Measurements from ENCODE around the gene C1QTNF6. TPM values are rescaled to one million over a fixed set of nuclear protein-coding genes. Genes with fewer than 3 reads are reported as not detected.

The C1QTNF6 gene
- total and polyA plus RNA-seq, 2 donors (not counting 3 experiments of a cell fraction or from before 2014, with no cell fraction given), result 20.2 to 27.6 TPM

- Histone ChIP-seq H4K20me1 (replicated peaks; ENCODE audit: control insufficient read depth, extremely low read depth, insufficient read depth, low read length) (no peaks in the 10 kb centered on the region), H3K27ac (ENCODE audit: insufficient read depth, low read depth, low read length) (no peak overlapping the region), H3K4me1 (ENCODE audit: control insufficient read depth, extremely low read depth, insufficient read depth, low read length) (no peaks in the 10 kb centered on the region), H3K9ac (replicated peaks; ENCODE audit: extremely low read depth, insufficient read depth, low read length) (no peak overlapping the region), H3K9me1 (replicated peaks; ENCODE audit: control insufficient read depth, extremely low read depth, insufficient read depth, low read length) (no peaks in the 10 kb centered on the region), H3K27me3 (ENCODE audit: control insufficient read depth in 2 of 2, insufficient read depth in 2 of 2, low read length in 2 of 2) (no peaks in the 10 kb centered on the region), H3K9me3 (replicated peaks; ENCODE audit: control insufficient read depth, insufficient read depth, low read length) (no peaks in the 10 kb centered on the region), H3K4me2 (ENCODE audit: insufficient read depth, low read length) (no peak overlapping the region), H3K36me3 (ENCODE audit: control insufficient read depth in 2 of 2, extremely low read depth in 1 of 2, insufficient read depth in 2 of 2, low read length in 2 of 2) (no peaks in the 10 kb centered on the region), H2AFZ (ENCODE audit: low read depth, low read length) (no peak overlapping the region), H3K79me2 (ENCODE audit: control insufficient read depth, insufficient read depth, low read length) (no peaks in the 10 kb centered on the region), H3K4me3 (replicated peaks in 1 of 3; ENCODE audit: insufficient read depth in 1 of 3, low read depth in 1 of 3, low read length in 3 of 3) (no peak overlapping the region)
- CTCF ChIA-PET, result interaction anchor here (1.1 to 3.1 kb wide), 3 partner anchors 35 to 38 kb away, joined by 4 to 21 read pairs (median 4); no protein-coding TSS in a partner anchor
- DNase-seq (ENCODE audit: low read depth, low spot score) (no peak), FAIRE-seq (no peak)
- dilution Hi-C loops (cut with MboI; ENCODE audit: extremely low pct_ligation_motif_present, low sequenced_read_pairs), result no loop called here
- POLR2A ChIA-PET, result no interaction called here
- no TSS peak for BruUV-seq (replicated peaks)
- intact Hi-C loops (cut with micrococcal nuclease), result no loop called here
- TF ChIP-seq MAX (IDR thresholded peaks at IDR 0.05; ENCODE audit: insufficient read depth, insufficient read length), result peak; percentile 7
- TF ChIP-seq POLR2AphosphoS5 (IDR thresholded peaks at IDR 0.05; ENCODE audit: insufficient read depth, low read depth, low read length), result no peak
These were observed 26.6 kb downstream of the C1QTNF6 start for GRCh38 chr22:37161443-37161842.

GRCh38 chr22:37160027-37160426 is 28.0 kb downstream of the C1QTNF6 start:
- dilution Hi-C loops (cut with MboI; ENCODE audit: extremely low pct_ligation_motif_present, low sequenced_read_pairs), result no loop called here

More at GRCh38 chr22:37160027-37160426, 28.0 kb downstream of the C1QTNF6 start:
- Histone ChIP-seq H3K4me1 (ENCODE audit: control insufficient read depth, extremely low read depth, insufficient read depth, low read length) (no peaks in the 10 kb centered on the region), H3K9me1 (replicated peaks; ENCODE audit: control insufficient read depth, extremely low read depth, insufficient read depth, low read length) (no peaks in the 10 kb centered on the region), H3K27me3 (ENCODE audit: control insufficient read depth in 2 of 2, insufficient read depth in 2 of 2, low read length in 2 of 2) (no peaks in the 10 kb centered on the region), H4K20me1 (replicated peaks; ENCODE audit: control insufficient read depth, extremely low read depth, insufficient read depth, low read length) (no peaks in the 10 kb centered on the region), H3K9ac (replicated peaks; ENCODE audit: extremely low read depth, insufficient read depth, low read length) (no peak overlapping the region), H3K36me3 (ENCODE audit: control insufficient read depth in 2 of 2, extremely low read depth in 1 of 2, insufficient read depth in 2 of 2, low read length in 2 of 2) (no peaks in the 10 kb centered on the region), H3K79me2 (ENCODE audit: control insufficient read depth, insufficient read depth, low read length) (no peaks in the 10 kb centered on the region), H3K4me3 (replicated peaks in 1 of 3; ENCODE audit: insufficient read depth in 1 of 3, low read depth in 1 of 3, low read length in 3 of 3) (no peak overlapping the region), H3K27ac (ENCODE audit: insufficient read depth, low read depth, low read length) (no peak overlapping the region), H3K4me2 (ENCODE audit: insufficient read depth, low read length) (no peak overlapping the region), H2AFZ (ENCODE audit: low read depth, low read length) (no peak overlapping the region), H3K9me3 (replicated peaks; ENCODE audit: control insufficient read depth, insufficient read depth, low read length) (no peaks in the 10 kb centered on the region)
- no peak for FAIRE-seq
- no TSS peak for BruUV-seq (replicated peaks)
- POLR2A ChIA-PET, result no interaction called here
- intact Hi-C loops (cut with micrococcal nuclease), result no loop called here
- CTCF ChIA-PET, result interaction anchor here (1.3 kb wide), 1 partner anchor 30 kb away, joined by 3 read pairs; no protein-coding TSS in a partner anchor
- no peak for TF ChIP-seq FOS (IDR thresholded peaks at IDR 0.05; ENCODE audit: borderline replicate concordance, insufficient read depth, low read length)
- DNase-seq (ENCODE audit: low read depth, low spot score), result no peak

Measured in endothelial cell of umbilical vein (primary cell).